ENCODE measurements around the gene MEMO1.
"Not testable (repeated sequence)": the region's sequence is repeated elsewhere in the genome, so short reads cannot be mapped to it uniquely, and the experiment has no call there.

MEMO1 gene

DNA sequence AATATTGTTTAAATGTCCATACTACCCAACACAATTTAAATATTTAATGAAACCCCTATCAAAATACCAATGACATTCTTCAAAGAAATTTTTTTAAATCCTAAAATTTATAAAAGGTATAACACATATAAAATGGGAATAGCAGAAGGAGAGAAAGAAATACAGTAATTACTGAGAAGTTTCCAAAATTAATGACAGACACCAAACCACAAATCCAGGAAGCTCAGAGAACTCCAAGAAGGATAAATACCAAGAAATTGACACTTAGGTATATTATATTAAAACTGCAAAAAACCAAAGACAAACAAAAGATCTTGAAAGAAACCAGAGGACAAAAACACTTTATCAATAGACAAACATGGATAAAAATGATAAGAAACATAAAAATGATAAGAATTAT is 101.1 kb downstream of the MEMO1 start:
- no peak for DNase-seq

- DNase-seq, result not testable (repeated sequence)
Observed at GRCh38 chr2:31907491-31907890, 103.3 kb downstream of the MEMO1 start.

DNA sequence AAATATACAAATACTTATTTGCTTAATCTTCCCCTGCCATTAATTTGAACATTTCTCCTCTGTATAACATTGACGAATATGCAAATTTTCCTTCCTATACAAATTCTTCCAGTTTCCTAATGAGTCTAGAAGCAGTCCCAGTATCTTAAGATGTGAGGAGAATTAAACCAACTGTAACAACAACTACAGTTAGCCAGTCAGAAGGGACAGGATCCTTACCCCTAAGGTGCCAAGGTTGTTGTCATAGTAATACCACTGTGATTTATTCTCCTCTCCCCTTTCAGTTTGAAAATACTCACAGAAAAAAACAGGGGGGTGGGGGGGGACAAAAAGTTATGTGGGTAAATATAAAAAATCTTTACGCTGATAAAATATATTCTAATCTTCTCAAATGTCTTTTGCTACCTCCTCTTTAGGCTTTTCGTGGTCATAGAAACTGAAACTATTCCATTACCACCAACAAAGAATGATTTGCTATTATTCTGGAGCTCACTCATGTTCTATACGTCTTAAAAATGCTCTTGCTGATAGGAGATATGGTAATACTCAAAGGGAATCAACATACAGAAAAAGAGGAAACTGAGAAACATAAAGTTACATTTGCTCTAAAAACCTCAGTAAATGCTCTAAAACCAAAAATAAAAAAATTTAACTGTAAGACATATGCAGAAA is 107.6 kb downstream of the MEMO1 start:
- no peak for DNase-seq

DNA sequence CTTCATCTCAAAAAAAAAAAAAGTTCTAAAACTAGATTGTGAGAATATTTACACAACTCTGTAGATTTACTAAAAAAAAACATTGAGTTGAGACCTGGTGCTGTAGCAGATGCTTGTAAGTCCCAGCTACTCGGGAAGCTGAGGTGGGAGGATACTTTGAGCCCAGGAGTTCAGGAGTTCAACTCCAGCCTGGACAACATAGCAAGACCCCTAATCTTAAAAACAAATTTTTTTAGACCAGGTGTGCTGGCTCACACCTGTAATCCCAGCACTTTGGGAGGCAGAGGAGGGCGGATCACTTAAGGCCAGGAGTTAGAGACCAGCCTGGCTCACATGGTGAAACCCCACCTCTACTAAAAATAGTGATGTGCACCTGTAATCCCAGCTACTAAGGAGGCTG is 108.9 kb downstream of the MEMO1 start:
- DNase-seq, result no peak

- not testable (repeated sequence) for DNase-seq
Observed at GRCh38 chr2:31900156-31900555, 110.7 kb downstream of the MEMO1 start.

GRCh38 chr2:31898346-31898745 is 112.5 kb downstream of the MEMO1 start:
- not testable (repeated sequence) for DNase-seq

DNA sequence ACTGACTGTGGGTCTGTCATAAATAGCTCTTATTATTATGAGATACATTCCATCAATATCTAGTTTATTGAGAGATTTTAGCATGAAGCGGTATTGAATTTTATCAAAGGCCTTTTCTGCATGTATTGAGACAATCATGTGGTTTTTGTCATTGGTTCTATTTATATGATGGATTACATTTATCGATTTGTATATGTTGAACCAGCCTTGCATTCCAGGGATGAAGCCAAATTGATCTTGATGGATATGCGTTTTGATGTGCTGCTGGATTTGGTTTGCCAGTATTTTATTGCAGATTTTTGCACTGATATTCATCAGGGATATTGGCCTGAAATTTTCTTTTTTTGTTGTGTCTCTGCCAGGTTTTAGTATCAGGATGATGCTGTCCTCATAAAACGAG is 113.5 kb downstream of the MEMO1 start:
- DNase-seq, result not testable (repeated sequence)

GRCh38 chr2:31896293-31896692 is 114.5 kb downstream of the MEMO1 start:
- DNase-seq, result no peak

DNA sequence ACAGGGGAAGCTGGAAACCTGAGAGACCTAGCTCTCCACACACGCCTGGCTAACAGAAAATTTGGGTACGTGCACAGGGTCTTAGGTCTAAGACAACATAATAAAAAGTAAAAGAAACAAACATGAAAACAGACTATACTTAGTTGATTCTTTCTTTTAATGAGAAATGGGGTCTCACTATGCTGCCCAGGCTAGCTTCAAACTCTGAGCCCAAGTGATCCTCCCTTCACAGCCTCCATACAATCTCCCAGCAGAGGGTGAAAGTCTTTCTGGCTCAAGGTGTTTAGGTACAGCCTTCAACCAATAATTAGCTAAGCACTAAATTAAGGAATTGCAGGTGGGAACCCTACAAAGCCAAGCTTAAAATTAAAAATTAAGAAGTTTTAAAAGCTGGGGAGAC is 116.2 kb downstream of the MEMO1 start:
- no peak for DNase-seq

DNA sequence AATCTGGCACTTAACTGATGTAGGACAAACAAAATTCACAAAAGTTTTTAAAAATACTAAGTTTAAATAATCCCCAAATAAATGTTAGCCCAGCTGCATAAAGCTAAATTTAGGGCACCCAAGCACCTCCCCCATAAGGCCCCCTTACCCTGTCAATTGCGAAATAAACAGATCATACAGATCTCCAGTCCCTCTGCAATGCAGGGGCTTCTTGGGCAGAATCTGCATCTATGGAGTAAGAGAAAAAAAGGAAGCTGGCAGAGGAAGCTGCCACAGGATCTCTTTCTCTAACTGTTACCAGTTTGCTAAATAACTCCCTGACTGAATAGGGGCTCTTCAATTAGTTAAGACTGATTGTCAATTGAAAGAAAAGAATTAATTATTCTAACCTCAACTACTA is 117.7 kb downstream of the MEMO1 start:
- DNase-seq, result no peak

DNA sequence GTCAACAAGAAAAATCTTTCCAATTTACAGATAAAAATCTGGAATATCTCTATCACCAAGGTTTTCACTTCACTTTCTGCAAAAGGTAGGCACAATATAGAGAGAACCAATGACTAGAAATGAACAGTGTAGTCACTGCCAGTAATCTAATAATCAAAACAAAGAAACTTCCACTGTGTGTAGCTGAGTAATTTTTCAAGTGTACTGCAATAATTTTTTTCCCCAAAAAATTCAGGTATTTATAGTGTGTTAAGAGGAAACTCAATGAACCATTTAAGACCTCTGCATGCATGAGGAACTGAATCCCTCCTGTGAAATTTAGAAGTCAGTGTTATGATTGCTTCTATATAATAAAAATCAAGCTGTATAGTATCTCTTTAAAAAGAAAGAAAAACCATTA is 121.8 kb downstream of the MEMO1 start:
- no peak for DNase-seq

GRCh38 chr2:31888550-31888949 is 122.3 kb downstream of the MEMO1 start:
- no peak for DNase-seq

DNA sequence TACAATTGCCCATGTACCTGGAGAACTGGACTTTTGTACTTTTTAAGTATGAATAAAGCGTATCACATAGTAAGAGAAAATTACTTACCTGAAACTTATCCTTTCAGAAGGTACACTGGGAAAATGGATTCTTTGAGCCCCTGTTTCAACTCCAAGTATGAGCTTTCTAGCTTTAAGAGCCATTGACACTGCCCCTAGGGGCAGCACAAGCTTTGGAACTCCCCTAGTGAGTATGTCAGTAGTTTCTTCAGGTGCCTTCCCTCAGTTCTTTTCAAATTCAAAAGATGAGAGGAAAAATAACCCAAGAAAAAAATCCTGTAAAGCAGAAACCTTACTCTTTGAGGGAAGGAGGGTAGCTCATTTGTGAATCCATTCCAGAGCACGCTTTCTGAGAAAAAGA is 124.1 kb downstream of the MEMO1 start:
- no peak for DNase-seq

GRCh38 chr2:31877008-31877407 is 133.8 kb downstream of the MEMO1 start:
- no peak for DNase-seq

- DNase-seq, result no peak
Observed at GRCh38 chr2:31874071-31874470, 136.7 kb downstream of the MEMO1 start.

GRCh38 chr2:31865215-31865614 is 145.6 kb downstream of the MEMO1 start:
- DNase-seq, result no peak

DNA sequence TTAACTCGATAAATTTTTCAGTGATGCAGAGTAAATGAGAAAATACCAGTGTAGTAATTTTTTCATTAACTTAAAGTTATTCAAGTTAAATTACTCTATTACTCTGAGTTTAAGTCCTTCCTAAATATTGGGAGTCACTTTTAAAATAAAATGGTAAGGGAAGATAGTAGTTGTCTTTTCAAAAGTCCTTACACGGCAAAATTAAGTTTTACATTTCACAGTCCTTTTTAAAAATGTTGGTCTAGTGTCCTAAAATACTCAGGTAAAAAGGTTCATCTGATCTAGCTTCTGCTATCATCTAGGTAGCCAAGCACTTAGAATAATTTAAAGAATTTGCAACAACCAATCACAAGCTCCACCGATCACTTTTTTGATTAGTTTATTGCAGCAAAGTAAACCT is 146.9 kb downstream of the MEMO1 start:
- DNase-seq, result no peak

GRCh38 chr2:31863015-31863656 is 147.7 kb downstream of the MEMO1 start:
- not testable (repeated sequence) for DNase-seq

DNA sequence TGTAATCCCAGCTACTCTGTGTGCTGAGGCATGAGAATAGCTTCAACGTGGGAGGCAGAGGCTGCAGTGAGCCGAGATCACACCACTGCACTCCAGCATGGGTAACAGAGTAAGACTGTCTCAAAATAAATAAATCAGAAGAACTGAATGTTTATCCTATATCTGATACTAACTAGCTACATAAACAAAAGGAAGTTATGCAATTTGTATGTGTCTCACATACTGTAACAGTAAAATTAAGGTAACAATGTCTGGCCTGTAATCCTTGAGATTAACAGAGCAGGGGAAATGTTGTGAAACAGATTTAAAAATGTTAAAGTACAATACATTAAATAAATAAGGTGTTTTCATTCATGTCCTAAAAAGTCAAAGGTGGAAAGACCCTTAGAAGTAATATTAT is 150.8 kb downstream of the MEMO1 start:
- no peak for DNase-seq

DNA sequence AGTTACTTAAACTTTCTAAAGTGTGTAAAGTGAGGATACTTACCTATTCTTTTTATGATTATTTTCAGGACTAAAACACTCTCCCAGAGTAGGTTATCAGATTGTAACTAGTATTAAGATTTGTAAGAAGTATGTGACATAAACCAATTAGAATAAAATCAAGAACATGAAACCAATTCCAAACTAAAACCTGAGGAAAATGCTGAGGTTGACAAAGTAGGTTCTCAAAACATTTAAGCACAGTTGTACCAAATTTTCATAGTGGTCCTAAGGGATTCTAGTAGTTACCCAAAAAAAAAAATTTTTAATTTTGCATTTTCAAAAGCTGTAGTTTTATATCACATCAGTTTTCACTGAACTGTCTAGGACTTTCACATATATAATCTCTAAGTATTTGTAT is 157.3 kb downstream of the MEMO1 start:
- DNase-seq, result no peak

DNA sequence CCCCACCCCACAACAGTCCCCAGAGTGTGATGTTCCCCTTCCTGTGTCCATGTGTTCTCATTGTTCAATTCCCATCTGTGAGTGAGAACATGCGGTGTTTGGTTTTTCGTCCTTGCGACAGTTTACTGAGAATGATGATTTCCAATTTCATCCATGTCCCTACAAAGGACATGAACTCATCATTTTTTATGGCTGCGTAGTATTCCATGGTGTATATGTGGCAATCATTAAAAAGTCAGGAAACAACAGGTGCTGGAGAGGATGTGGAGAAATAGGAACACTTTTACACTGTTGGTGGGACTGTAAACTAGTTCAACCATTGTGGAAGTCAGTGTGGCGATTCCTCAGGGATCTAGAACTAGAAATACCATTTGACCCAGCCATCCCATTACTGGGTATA is 168.7 kb downstream of the MEMO1 start:
- not testable (repeated sequence) for DNase-seq

DNA sequence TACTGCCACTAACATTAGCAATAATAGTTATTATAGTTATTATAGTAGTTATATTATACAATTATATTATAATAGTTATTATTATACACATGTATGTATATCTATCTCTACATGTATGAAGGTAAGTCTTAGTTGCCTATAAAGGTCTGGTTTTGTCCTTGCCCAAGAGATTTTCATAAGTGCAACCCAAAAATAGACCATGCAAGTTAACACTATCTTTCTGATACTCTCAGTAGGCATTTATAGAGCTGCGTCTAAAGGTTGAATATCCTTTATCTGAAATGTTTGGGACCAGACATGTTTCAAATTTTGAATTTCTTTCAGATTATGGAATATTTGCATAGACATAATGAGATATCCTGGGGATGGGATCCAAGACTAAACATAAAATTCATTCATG is 175.4 kb downstream of the MEMO1 start:
- DNase-seq, result no peak

DNA sequence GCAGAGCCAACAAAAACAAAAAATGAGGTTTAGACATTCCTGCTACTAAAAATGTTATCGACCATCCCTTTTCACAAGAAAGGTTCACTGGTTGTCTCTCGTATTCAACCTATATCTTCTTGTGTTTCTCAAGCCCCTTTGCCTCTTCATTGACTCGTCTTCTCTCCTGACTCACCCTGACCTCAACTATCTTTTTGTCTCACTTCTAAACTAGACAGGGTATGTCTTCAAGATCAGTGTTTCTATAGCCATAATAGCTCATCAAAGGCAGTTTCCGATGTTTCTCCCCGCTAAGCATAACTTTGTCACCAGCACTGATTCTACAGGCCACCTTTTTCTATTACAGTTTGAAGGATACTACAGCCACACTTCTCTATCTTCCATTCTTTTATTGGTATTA is 178.4 kb downstream of the MEMO1 start:
- no peak for DNase-seq

DNA sequence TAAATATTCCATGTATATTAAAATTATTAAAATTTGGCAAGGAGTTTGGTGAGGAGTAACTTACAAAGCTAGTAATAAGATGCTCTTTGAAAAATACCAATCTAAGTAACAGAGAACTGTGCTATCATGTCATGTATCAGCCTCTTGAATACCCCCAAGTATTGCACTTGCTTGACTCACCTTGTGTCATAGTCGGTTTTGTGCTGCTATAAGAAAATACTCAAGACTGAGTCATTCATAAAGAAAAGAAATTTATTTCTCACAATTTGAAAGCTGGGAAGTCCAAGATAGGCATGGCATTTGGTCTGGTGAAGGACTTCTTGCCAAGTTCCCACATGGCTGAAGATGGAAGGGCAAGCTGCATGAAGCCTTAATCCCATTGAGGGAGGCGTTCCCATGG is 179.2 kb downstream of the MEMO1 start:
- DNase-seq, result no peak
